Esophagus muscularis mucosa (tissue), 3 donors: ENCODE measurements around the gene ENAM.

Experiments used
- CTCF ChIP-seq, 3 experiments: fragments of 200-600 bp in 2 of 3; fragments of 450-650 bp in 1 of 3; sonication (generic) in 2 of 3; IDR thresholded peaks; one replicate each; pipeline ENCODE4 v1.5.1; 2017 to 2019; ENCODE audit warnings: antibody characterized with exemption in 3 of 3, mild to moderate bottlenecking in 2 of 3, moderate library complexity in 1 of 3
- POLR2AphosphoS5 ChIP-seq, 2 donors: sonication (generic); formaldehyde crosslinking; IDR thresholded peaks; one replicate each; pipeline ENCODE4 v1.6.1; 2017; ENCODE audit warnings: antibody characterized with exemption in 2 of 2

- TF ChIP-seq CTCF (IDR thresholded peaks at IDR 0.05), result no peak
- no peak for TF ChIP-seq POLR2AphosphoS5 (IDR thresholded peaks at IDR 0.05)
Observed at GRCh38 chr4:70681704-70682103, 53.2 kb downstream of the ENAM start.
